ENCODE results near the gene MTA3. TPM values are rescaled to one million over a fixed set of nuclear protein-coding genes. Genes with fewer than 3 reads are reported as not detected.

MTA3 gene
- total and polyA plus RNA-seq, 9 of the 15 experiments (the other 6 are each of a cell fraction or from before 2014, with no cell fraction given) = 12.4 to 39.6 (median 23.5) TPM

GRCh38 chr2:42761554-42761953 lies 193.1 kb downstream of the MTA3 start:
- WGBS (ENCODE audit: insufficient coverage, low coverage, missing lambda C conversion rate) = 4% methylated on average over 8 of the region's 9 CpGs
- CTCF ChIA-PET (ENCODE audit: low intra/inter-chr PET ratio) = no interaction called here

More at GRCh38 chr2:42761554-42761953, 193.1 kb downstream of the MTA3 start:
- Histone ChIP-seq H3K9me3 (replicated peaks; ENCODE audit: control insufficient read depth, insufficient read depth, low read depth, low read length) (no peaks in the 10 kb centered on the region), H2AFZ (ENCODE audit: low read depth, low read length) (no peak overlapping the region), H4K20me1 (replicated peaks; ENCODE audit: control insufficient read depth, insufficient read depth, low read length) (no peaks in the 10 kb centered on the region), H3K4me3 (no peak overlapping the region), H3K4me1 (replicated peaks in 1 of 2; ENCODE audit: control insufficient read depth in 2 of 2, insufficient read depth in 2 of 2, low read length in 2 of 2) (peaks cover 0 to 18% of the 10 kb centered on the region in 2 experiments; a peak in 1 of 5 replicates), H3K79me2 (ENCODE audit: control insufficient read depth, insufficient read depth, low read length) (no peaks in the 10 kb centered on the region), H3K27ac (ENCODE audit: extremely low read depth, low read depth, low read length) (no peak overlapping the region), H3K27me3 (ENCODE audit: control insufficient read depth in 2 of 2, insufficient read depth in 2 of 2, low read length in 2 of 2) (peaks cover 3 to 46% of the 10 kb centered on the region in 2 experiments; a peak in 4 of 5 replicates), H3K36me3 (ENCODE audit: control insufficient read depth, insufficient read depth, low read length) (no peaks in the 10 kb centered on the region), H3K9ac (ENCODE audit: insufficient read depth in 1 of 2, low read depth in 2 of 2, low read length in 2 of 2) (no peak overlapping the region; a peak in 1 of 4 replicates), H3K9me1 (ENCODE audit: control insufficient read depth, insufficient read depth, low read length) (no peaks in the 10 kb centered on the region), H3K4me2 (ENCODE audit: insufficient read depth, low read length) (no peak overlapping the region)
- POLR2A ChIA-PET = no interaction called here
- intact Hi-C loops (cut with micrococcal nuclease) (no loop called here), in situ Hi-C loops (cut with MboI) (no loop called here)
- peak in 1 of 4 experiments; percentile 5 for DNase-seq (ENCODE audit: extremely low read depth in 1 of 4, low spot score in 3 of 4)
- ATAC-seq = peak; percentile 27; the same call in 1 of the 3 replicates
- no peak for FAIRE-seq
- no peak for TF ChIP-seq ZSCAN29 (IDR thresholded peaks at IDR 0.05)
- TF ChIP-seq ZFX (CRISPR knock-in tag; IDR thresholded peaks at IDR 0.05) = no peak
- TF ChIP-seq ZKSCAN8 (CRISPR knock-in tag; IDR thresholded peaks at IDR 0.05) = no peak
- TF ChIP-seq ELF1 (tag; IDR thresholded peaks at IDR 0.05) = no peak
- TF ChIP-seq ILK (tag; IDR thresholded peaks at IDR 0.05; ENCODE audit: borderline replicate concordance, low read depth) = no peak
- no peak for TF ChIP-seq SRF (CRISPR knock-in tag; IDR thresholded peaks at IDR 0.05)
- TF ChIP-seq NCOA2 (IDR thresholded peaks at IDR 0.05; ENCODE audit: partially characterized antibody in 2 of 2) = no peak
- no peak for TF ChIP-seq POLR3A (IDR thresholded peaks at IDR 0.05; ENCODE audit: borderline replicate concordance, extremely low read depth, insufficient read depth, insufficient read length)
- TF ChIP-seq, protein P1, sequence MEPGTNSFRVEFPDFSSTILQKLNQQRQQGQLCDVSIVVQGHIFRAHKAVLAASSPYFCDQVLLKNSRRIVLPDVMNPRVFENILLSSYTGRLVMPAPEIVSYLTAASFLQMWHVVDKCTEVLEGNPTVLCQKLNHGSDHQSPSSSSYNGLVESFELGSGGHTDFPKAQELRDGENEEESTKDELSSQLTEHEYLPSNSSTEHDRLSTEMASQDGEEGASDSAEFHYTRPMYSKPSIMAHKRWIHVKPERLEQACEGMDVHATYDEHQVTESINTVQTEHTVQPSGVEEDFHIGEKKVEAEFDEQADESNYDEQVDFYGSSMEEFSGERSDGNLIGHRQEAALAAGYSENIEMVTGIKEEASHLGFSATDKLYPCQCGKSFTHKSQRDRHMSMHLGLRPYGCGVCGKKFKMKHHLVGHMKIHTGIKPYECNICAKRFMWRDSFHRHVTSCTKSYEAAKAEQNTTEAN (CRISPR knock-in tag; IDR thresholded peaks at IDR 0.05) = no peak
- no peak for TF ChIP-seq GTF2B (IDR thresholded peaks at IDR 0.05; ENCODE audit: extremely low read depth, insufficient read length)
- no peak for TF ChIP-seq GTF3C2 (IDR thresholded peaks at IDR 0.05; ENCODE audit: borderline replicate concordance, extremely low read depth, insufficient read length)
- no peak for TF ChIP-seq ZNF75A (CRISPR knock-in tag; IDR thresholded peaks at IDR 0.05)
- BruUV-seq (replicated peaks) = no TSS peak

Measured in K562 (cell line).